ENCODE measurements around the gene RO60.
A peak's percentile ranks its signal among the peaks of the same experiment; 100 is the strongest.

RO60 gene

GRCh38 chr1:193060938-193061337 is 1.5 kb downstream of the RO60 start:
- DNase-seq (ENCODE audit: low spot score) = no peak
- H2BK15ac ChIP-seq (ENCODE audit: low read length) = no peak overlapping the region
- H3K18ac ChIP-seq (ENCODE audit: low read length) = no peak overlapping the region
- H3K79me1 ChIP-seq (ENCODE audit: low read depth, low read length) = peaks cover 4% of the 10 kb centered on the region
- peak overlapping the region in 1 of 2 donors; percentile 98 for H3K4me3 ChIP-seq (ENCODE audit: low read length in 2 of 2)
- H2AK5ac ChIP-seq (ENCODE audit: low read depth, low read length) = no peak overlapping the region
- no peak overlapping the region for H2BK12ac ChIP-seq (ENCODE audit: low read length)
- no peak overlapping the region for H4K91ac ChIP-seq (ENCODE audit: low read depth, low read length, poor library complexity)
- no peak overlapping the region for H2BK5ac ChIP-seq (ENCODE audit: low read length)
- WGBS, 2 donors (ENCODE audit: extremely low coverage in 2 of 2, insufficient read length in 2 of 2, insufficient replicate concordance in 1 of 2) = no CpG with 5 or more reads among the region's 2 CpGs
- peaks cover 0 to 5% of the 10 kb centered on the region in 2 donors for H3K4me1 ChIP-seq (ENCODE audit: control insufficient read depth in 2 of 2, insufficient read depth in 1 of 2, low read depth in 1 of 2, low read length in 2 of 2)
- H3K14ac ChIP-seq (ENCODE audit: low read length) = no peak overlapping the region
- H2BK120ac ChIP-seq (ENCODE audit: low read depth, low read length) = no peak overlapping the region
- H3K4ac ChIP-seq (ENCODE audit: low read length) = no peak overlapping the region
- H3K36me3 ChIP-seq (replicated peaks in 1 of 2; ENCODE audit: control insufficient read depth in 2 of 2, insufficient read depth in 2 of 2, low read length in 2 of 2) = peaks cover 0 to 12% of the 10 kb centered on the region in 2 donors
- H3K27ac ChIP-seq (replicated peaks; ENCODE audit: low read length) = no peak overlapping the region
- no peak overlapping the region for H3K4me2 ChIP-seq (ENCODE audit: insufficient read depth, low read length, poor library complexity, severe bottlenecking)
- H3K9me3 ChIP-seq (replicated peaks in 1 of 2; ENCODE audit: control insufficient read depth in 2 of 2, insufficient read depth in 1 of 2, low read depth in 1 of 2, low read length in 2 of 2) = peaks cover 0 to 12% of the 10 kb centered on the region in 2 donors
- H4K8ac ChIP-seq (ENCODE audit: low read depth, low read length) = no peak overlapping the region
- H2AFZ ChIP-seq (ENCODE audit: low read length) = no peak overlapping the region
- H3K23ac ChIP-seq (ENCODE audit: low read depth, low read length, poor library complexity) = no peak overlapping the region
- no peak overlapping the region for H3K9ac ChIP-seq (ENCODE audit: low read depth, low read length, poor library complexity)
- no peaks in the 10 kb centered on the region for H3K27me3 ChIP-seq (ENCODE audit: control insufficient read depth in 3 of 3, insufficient read depth in 3 of 3, low read depth in 1 of 3, low read length in 3 of 3)

- no peak overlapping the region for H2BK12ac ChIP-seq (ENCODE audit: low read length)
- H3K4me1 ChIP-seq (ENCODE audit: control insufficient read depth in 2 of 2, insufficient read depth in 1 of 2, low read depth in 1 of 2, low read length in 2 of 2) = peaks cover 0 to 5% of the 10 kb centered on the region in 2 donors
- no peak overlapping the region for H3K4ac ChIP-seq (ENCODE audit: low read length)
- H2BK15ac ChIP-seq (ENCODE audit: low read length) = no peak overlapping the region
- no CpG with 5 or more reads among the region's 4 CpGs for WGBS, 2 donors (ENCODE audit: extremely low coverage in 2 of 2, insufficient read length in 2 of 2, insufficient replicate concordance in 1 of 2)
- no peak overlapping the region for H4K91ac ChIP-seq (ENCODE audit: low read depth, low read length, poor library complexity)
- no peak overlapping the region for H3K4me3 ChIP-seq (ENCODE audit: low read length in 2 of 2)
- DNase-seq (ENCODE audit: low spot score) = no peak
- H3K27ac ChIP-seq (replicated peaks; ENCODE audit: low read length) = no peak overlapping the region
- no peak overlapping the region for H3K18ac ChIP-seq (ENCODE audit: low read length)
- H3K27me3 ChIP-seq (ENCODE audit: control insufficient read depth in 3 of 3, insufficient read depth in 3 of 3, low read depth in 1 of 3, low read length in 3 of 3) = no peaks in the 10 kb centered on the region
- peaks cover 4% of the 10 kb centered on the region for H3K79me1 ChIP-seq (ENCODE audit: low read depth, low read length)
- no peak overlapping the region for H3K9ac ChIP-seq (ENCODE audit: low read depth, low read length, poor library complexity)
- peaks cover 0 to 12% of the 10 kb centered on the region in 2 donors for H3K36me3 ChIP-seq (replicated peaks in 1 of 2; ENCODE audit: control insufficient read depth in 2 of 2, insufficient read depth in 2 of 2, low read length in 2 of 2)
- no peak overlapping the region for H3K4me2 ChIP-seq (ENCODE audit: insufficient read depth, low read length, poor library complexity, severe bottlenecking)
- H3K23ac ChIP-seq (ENCODE audit: low read depth, low read length, poor library complexity) = no peak overlapping the region
- H2AFZ ChIP-seq (ENCODE audit: low read length) = no peak overlapping the region
- peaks cover 0 to 12% of the 10 kb centered on the region in 2 donors for H3K9me3 ChIP-seq (replicated peaks in 1 of 2; ENCODE audit: control insufficient read depth in 2 of 2, insufficient read depth in 1 of 2, low read depth in 1 of 2, low read length in 2 of 2)
- H4K8ac ChIP-seq (ENCODE audit: low read depth, low read length) = no peak overlapping the region
- H2BK5ac ChIP-seq (ENCODE audit: low read length) = no peak overlapping the region
- H2BK120ac ChIP-seq (ENCODE audit: low read depth, low read length) = no peak overlapping the region
- no peak overlapping the region for H2AK5ac ChIP-seq (ENCODE audit: low read depth, low read length)
- H3K14ac ChIP-seq (ENCODE audit: low read length) = no peak overlapping the region
Observed at GRCh38 chr1:193062698-193063463, 3.5 kb downstream of the RO60 start.

- Histone ChIP-seq H3K9ac (ENCODE audit: low read depth, low read length, poor library complexity) (no peak overlapping the region), H2AFZ (ENCODE audit: low read length) (no peak overlapping the region), H3K18ac (ENCODE audit: low read length) (no peak overlapping the region), H4K8ac (ENCODE audit: low read depth, low read length) (no peak overlapping the region), H2BK15ac (ENCODE audit: low read length) (no peak overlapping the region), H3K4me1 (ENCODE audit: control insufficient read depth in 2 of 2, insufficient read depth in 1 of 2, low read depth in 1 of 2, low read length in 2 of 2) (peaks cover 0 to 6% of the 10 kb centered on the region in 2 donors), H3K4me3 (ENCODE audit: low read length in 2 of 2) (no peak overlapping the region), H3K27me3 (ENCODE audit: control insufficient read depth in 3 of 3, insufficient read depth in 3 of 3, low read depth in 1 of 3, low read length in 3 of 3) (no peaks in the 10 kb centered on the region), H3K4me2 (ENCODE audit: insufficient read depth, low read length, poor library complexity, severe bottlenecking) (no peak overlapping the region), H3K4ac (ENCODE audit: low read length) (no peak overlapping the region), H2BK12ac (ENCODE audit: low read length) (no peak overlapping the region), H3K36me3 (replicated peaks in 1 of 2; ENCODE audit: control insufficient read depth in 2 of 2, insufficient read depth in 2 of 2, low read length in 2 of 2) (peaks cover 2 to 34% of the 10 kb centered on the region in 2 donors), H3K14ac (ENCODE audit: low read length) (no peak overlapping the region), H3K9me3 (replicated peaks in 1 of 2; ENCODE audit: control insufficient read depth in 2 of 2, insufficient read depth in 1 of 2, low read depth in 1 of 2, low read length in 2 of 2) (peaks cover 0 to 12% of the 10 kb centered on the region in 2 donors), H4K91ac (ENCODE audit: low read depth, low read length, poor library complexity) (no peak overlapping the region), H3K27ac (replicated peaks; ENCODE audit: low read length) (no peak overlapping the region), H3K23ac (ENCODE audit: low read depth, low read length, poor library complexity) (no peak overlapping the region), H3K79me1 (ENCODE audit: low read depth, low read length) (peaks cover 3% of the 10 kb centered on the region), H2AK5ac (ENCODE audit: low read depth, low read length) (no peak overlapping the region), H2BK120ac (ENCODE audit: low read depth, low read length) (no peak overlapping the region), H2BK5ac (ENCODE audit: low read length) (no peak overlapping the region)
- DNase-seq (ENCODE audit: low spot score) = no peak
Observed at GRCh38 chr1:193065954-193066353, 6.5 kb downstream of the RO60 start.

GRCh38 chr1:193066606-193067005 is 7.2 kb downstream of the RO60 start:
- H3K14ac ChIP-seq (ENCODE audit: low read length) = no peak overlapping the region
- no peak overlapping the region for H3K4me3 ChIP-seq (ENCODE audit: low read length in 2 of 2)
- H4K91ac ChIP-seq (ENCODE audit: low read depth, low read length, poor library complexity) = no peak overlapping the region
- peaks cover 0 to 3% of the 10 kb centered on the region in 2 donors for H3K4me1 ChIP-seq (ENCODE audit: control insufficient read depth in 2 of 2, insufficient read depth in 1 of 2, low read depth in 1 of 2, low read length in 2 of 2)
- H4K8ac ChIP-seq (ENCODE audit: low read depth, low read length) = no peak overlapping the region
- H2AFZ ChIP-seq (ENCODE audit: low read length) = no peak overlapping the region
- H2AK5ac ChIP-seq (ENCODE audit: low read depth, low read length) = no peak overlapping the region
- no peak overlapping the region for H2BK15ac ChIP-seq (ENCODE audit: low read length)
- H3K27me3 ChIP-seq (ENCODE audit: control insufficient read depth in 3 of 3, insufficient read depth in 3 of 3, low read depth in 1 of 3, low read length in 3 of 3) = no peaks in the 10 kb centered on the region
- H2BK12ac ChIP-seq (ENCODE audit: low read length) = no peak overlapping the region
- no peak for DNase-seq (ENCODE audit: low spot score)
- no peak overlapping the region for H3K4me2 ChIP-seq (ENCODE audit: insufficient read depth, low read length, poor library complexity, severe bottlenecking)
- H3K27ac ChIP-seq (replicated peaks; ENCODE audit: low read length) = no peak overlapping the region
- peaks cover 3% of the 10 kb centered on the region for H3K79me1 ChIP-seq (ENCODE audit: low read depth, low read length)
- H2BK5ac ChIP-seq (ENCODE audit: low read length) = no peak overlapping the region
- H3K4ac ChIP-seq (ENCODE audit: low read length) = no peak overlapping the region
- peaks cover 0 to 12% of the 10 kb centered on the region in 2 donors for H3K9me3 ChIP-seq (replicated peaks in 1 of 2; ENCODE audit: control insufficient read depth in 2 of 2, insufficient read depth in 1 of 2, low read depth in 1 of 2, low read length in 2 of 2)
- H3K18ac ChIP-seq (ENCODE audit: low read length) = no peak overlapping the region
- H3K9ac ChIP-seq (ENCODE audit: low read depth, low read length, poor library complexity) = no peak overlapping the region
- WGBS, 2 donors (ENCODE audit: extremely low coverage in 2 of 2, insufficient read length in 2 of 2, insufficient replicate concordance in 1 of 2) = no CpG with 5 or more reads among the region's 4 CpGs
- peaks cover 3 to 39% of the 10 kb centered on the region in 2 donors for H3K36me3 ChIP-seq (replicated peaks in 1 of 2; ENCODE audit: control insufficient read depth in 2 of 2, insufficient read depth in 2 of 2, low read length in 2 of 2)
- H2BK120ac ChIP-seq (ENCODE audit: low read depth, low read length) = no peak overlapping the region
- H3K23ac ChIP-seq (ENCODE audit: low read depth, low read length, poor library complexity) = no peak overlapping the region
